ENCODE results near the gene CD28.

GRCh38 chr2:203685789-203686420, 20.5 kb upstream of the CD28 start:
- TF ChIP-seq, protein P1, sequence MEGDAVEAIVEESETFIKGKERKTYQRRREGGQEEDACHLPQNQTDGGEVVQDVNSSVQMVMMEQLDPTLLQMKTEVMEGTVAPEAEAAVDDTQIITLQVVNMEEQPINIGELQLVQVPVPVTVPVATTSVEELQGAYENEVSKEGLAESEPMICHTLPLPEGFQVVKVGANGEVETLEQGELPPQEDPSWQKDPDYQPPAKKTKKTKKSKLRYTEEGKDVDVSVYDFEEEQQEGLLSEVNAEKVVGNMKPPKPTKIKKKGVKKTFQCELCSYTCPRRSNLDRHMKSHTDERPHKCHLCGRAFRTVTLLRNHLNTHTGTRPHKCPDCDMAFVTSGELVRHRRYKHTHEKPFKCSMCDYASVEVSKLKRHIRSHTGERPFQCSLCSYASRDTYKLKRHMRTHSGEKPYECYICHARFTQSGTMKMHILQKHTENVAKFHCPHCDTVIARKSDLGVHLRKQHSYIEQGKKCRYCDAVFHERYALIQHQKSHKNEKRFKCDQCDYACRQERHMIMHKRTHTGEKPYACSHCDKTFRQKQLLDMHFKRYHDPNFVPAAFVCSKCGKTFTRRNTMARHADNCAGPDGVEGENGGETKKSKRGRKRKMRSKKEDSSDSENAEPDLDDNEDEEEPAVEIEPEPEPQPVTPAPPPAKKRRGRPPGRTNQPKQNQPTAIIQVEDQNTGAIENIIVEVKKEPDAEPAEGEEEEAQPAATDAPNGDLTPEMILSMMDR (IDR thresholded peaks at IDR 0.05; ENCODE audit: insufficient read depth, low read length, poor library complexity, severe bottlenecking), result no peak
- no peak for TF ChIP-seq EZH2phosphoT487 (conservative IDR thresholded peaks at IDR 0.05; ENCODE audit: low read length)

All from SU-DHL-6 (cell line).